ENCODE data around the gene SLC9A9.

DNA sequence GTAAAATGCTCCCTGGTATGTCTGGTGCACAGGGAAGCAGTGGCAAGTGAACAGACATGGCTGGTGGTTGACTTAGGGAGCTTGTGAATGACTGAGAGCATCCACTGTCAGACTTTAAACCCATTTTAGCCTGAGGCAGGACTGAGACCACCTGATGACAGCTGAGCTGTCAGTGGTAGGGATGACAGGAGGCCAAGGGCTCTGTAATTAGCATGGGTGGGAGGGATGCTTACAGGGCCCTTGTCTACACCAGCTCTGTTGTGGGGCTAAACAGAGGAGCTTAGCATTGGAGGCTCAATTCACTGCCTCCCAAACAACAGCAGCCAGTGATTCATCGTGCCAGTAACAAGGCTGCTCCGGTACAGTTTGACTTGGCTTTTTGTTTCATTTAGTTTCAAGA is 559.3 kb downstream of the SLC9A9 start:
- TF ChIP-seq, protein P1, sequence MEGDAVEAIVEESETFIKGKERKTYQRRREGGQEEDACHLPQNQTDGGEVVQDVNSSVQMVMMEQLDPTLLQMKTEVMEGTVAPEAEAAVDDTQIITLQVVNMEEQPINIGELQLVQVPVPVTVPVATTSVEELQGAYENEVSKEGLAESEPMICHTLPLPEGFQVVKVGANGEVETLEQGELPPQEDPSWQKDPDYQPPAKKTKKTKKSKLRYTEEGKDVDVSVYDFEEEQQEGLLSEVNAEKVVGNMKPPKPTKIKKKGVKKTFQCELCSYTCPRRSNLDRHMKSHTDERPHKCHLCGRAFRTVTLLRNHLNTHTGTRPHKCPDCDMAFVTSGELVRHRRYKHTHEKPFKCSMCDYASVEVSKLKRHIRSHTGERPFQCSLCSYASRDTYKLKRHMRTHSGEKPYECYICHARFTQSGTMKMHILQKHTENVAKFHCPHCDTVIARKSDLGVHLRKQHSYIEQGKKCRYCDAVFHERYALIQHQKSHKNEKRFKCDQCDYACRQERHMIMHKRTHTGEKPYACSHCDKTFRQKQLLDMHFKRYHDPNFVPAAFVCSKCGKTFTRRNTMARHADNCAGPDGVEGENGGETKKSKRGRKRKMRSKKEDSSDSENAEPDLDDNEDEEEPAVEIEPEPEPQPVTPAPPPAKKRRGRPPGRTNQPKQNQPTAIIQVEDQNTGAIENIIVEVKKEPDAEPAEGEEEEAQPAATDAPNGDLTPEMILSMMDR (IDR thresholded peaks at IDR 0.05; ENCODE audit: low read depth, low read length): no peak
- TF ChIP-seq POLR2A (IDR thresholded peaks at IDR 0.05; ENCODE audit: extremely low read depth, insufficient read length): no peak
- TF ChIP-seq MYC (IDR thresholded peaks at IDR 0.05; ENCODE audit: low read depth, low read length): no peak
- TF ChIP-seq, protein P2, sequence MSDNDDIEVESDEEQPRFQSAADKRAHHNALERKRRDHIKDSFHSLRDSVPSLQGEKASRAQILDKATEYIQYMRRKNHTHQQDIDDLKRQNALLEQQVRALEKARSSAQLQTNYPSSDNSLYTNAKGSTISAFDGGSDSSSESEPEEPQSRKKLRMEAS (IDR thresholded peaks at IDR 0.05; ENCODE audit: low read depth, low read length): no peak

Data from NB4 (cell line).